Transverse colon (tissue), 4 donors: ENCODE measurements around the gene AFTPH. TPM values are rescaled to one million over a fixed set of nuclear protein-coding genes. Genes with fewer than 3 reads are reported as not detected.

ENCODE experiments used
- DNase-seq: peaks from one replicate; pipeline ENCODE4 v3.0.0-alpha.2; 2019
- H3K27ac ChIP-seq, 4 donors: fragments of 200-600 bp; sonication (generic); 2 replicates each; pipeline ENCODE4 v1.5.1; 2016 to 2018; ENCODE audit warnings: inconsistent platforms in 4 of 4
- H3K27me3 ChIP-seq: fragments of 200-600 bp; sonication (generic); 2 replicates; pipeline ENCODE4 v1.5.1; 2017; ENCODE audit warnings: inconsistent platforms
- H3K36me3 ChIP-seq, 4 donors: fragments of 200-600 bp; sonication (generic); 2 replicates each; pipeline ENCODE4 v1.5.1; 2017 to 2019; ENCODE audit warnings: inconsistent platforms in 4 of 4
- H3K4me1 ChIP-seq, 4 donors: fragments of 200-600 bp; sonication (generic); 2 replicates each; pipeline ENCODE4 v1.5.1; 2017 to 2020; ENCODE audit warnings: inconsistent platforms in 4 of 4
- H3K4me3 ChIP-seq, 4 donors: fragments of 200-600 bp; sonication (generic); 1 replicate in 1 of 4; 2 replicates in 3 of 4; pipeline versions ENCODE4 v1.5.1 to v1.6.1; 2017 to 2019; ENCODE audit warnings: inconsistent platforms in 4 of 4
- H3K9me3 ChIP-seq, 2 donors: fragments of 200-600 bp; sonication (generic); 2 replicates each; pipeline ENCODE4 v1.5.1; 2017 to 2019; ENCODE audit warnings: inconsistent platforms in 2 of 2
- EP300 ChIP-seq: sonication (generic); formaldehyde crosslinking; IDR thresholded peaks from one replicate; pipeline ENCODE4 v1.6.1; 2017; ENCODE audit warnings: antibody characterized with exemption, low read depth
- POLR2A ChIP-seq: fragments of 450-650 bp; IDR thresholded peaks from one replicate; pipeline ENCODE4 v1.6.1; 2016; ENCODE audit warnings: antibody characterized with exemption, mild to moderate bottlenecking, moderate library complexity
- POLR2AphosphoS5 ChIP-seq, 3 donors: sonication (generic); formaldehyde crosslinking; IDR thresholded peaks; one replicate each; pipeline ENCODE4 v1.6.1; 2016; ENCODE audit warnings: antibody characterized with exemption in 3 of 3
- WGBS, 2 donors: methylation state at CpG; one replicate each; pipeline ENCODE4 v1.1.5; 2018; ENCODE audit warnings: low coverage in 1 of 2; 5-methylcytosine and 5-hydroxymethylcytosine counted together
- in situ Hi-C, 4 donors: fragments of 200-750 bp; cut with MboI; loops; one replicate each; pipeline versions ENCODE4 v1.15.0 to v1.15.1; 2017; ENCODE audit warnings: low sequenced_read_pairs in 3 of 4, low pct_ligation_motif_present in 1 of 4, low pct_unique_long_range_greater_than_20kb in 1 of 4
- intact Hi-C: fragments of 100-400 bp; cut with DNase I; formaldehyde crosslinking; loops from one replicate; pipeline ENCODE4 v1.15.1; 2023; ENCODE audit warnings: low total_unique reads
- total RNA-seq, 4 donors: library from RNA; depleted of rRNA; stranded (reverse); fragments of >200 nt; gene quantifications; one replicate each; pipeline ENCODE4 v1.1.0, GENCODE V29; 2016
- TF ChIP-seq, protein P1 (sequence below), 5 experiments: fragments of 200-600 bp in 3 of 5; fragments of 450-650 bp in 2 of 5; sonication (generic) in 3 of 5; IDR thresholded peaks; 1 replicate in 2 of 5; 2 replicates in 3 of 5; pipeline ENCODE4 v1.5.1; 2016 to 2017; ENCODE audit warnings: antibody characterized with exemption in 5 of 5, inconsistent platforms in 3 of 5, mild to moderate bottlenecking in 2 of 5, moderate library complexity in 1 of 5

Gene AFTPH
- total RNA-seq, 4 donors from 2014 or later = 42.3 to 123 (median 70.2) TPM

DNA sequence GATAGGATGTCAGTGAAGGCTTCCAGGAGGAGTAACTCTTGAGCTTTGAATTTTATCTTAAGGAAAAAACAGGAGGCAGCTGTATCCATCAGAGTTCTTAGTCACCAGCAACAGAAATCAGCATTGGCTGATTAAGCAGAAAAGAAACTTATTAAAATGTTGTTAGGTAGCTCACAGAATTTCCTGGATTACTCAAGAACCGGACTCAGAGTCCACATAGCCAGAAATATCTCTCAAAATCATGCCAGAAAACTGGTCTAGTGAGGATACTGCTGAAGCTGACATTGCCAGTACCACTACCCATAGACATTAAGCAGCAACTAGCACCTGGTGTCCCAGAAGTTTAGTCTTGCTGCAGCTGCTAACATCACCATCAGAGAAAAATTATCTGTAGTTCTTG lies 10.1 kb upstream of the AFTPH start:
- in situ Hi-C loops = loop anchor here in 1 of 4 donors (10.0 kb wide), 1 partner anchor 51 kb away; no protein-coding TSS in a partner anchor
- Histone ChIP-seq H3K4me3 (no peak overlapping the region), H3K27ac (no peak overlapping the region), H3K27me3 (no peaks in the 10 kb centered on the region), H3K36me3 (no peaks in the 10 kb centered on the region), H3K9me3 (no peaks in the 10 kb centered on the region), H3K4me1 (no peaks in the 10 kb centered on the region)
- intact Hi-C loops = no loop called here
- 43 to 48% methylated on average over 1 of the region's 1 CpG for WGBS, 2 donors
- TF ChIP-seq POLR2AphosphoS5 (IDR thresholded peaks at IDR 0.05) (no peak), EP300 (no peak), POLR2A (no peak)
- TF ChIP-seq, protein P1, sequence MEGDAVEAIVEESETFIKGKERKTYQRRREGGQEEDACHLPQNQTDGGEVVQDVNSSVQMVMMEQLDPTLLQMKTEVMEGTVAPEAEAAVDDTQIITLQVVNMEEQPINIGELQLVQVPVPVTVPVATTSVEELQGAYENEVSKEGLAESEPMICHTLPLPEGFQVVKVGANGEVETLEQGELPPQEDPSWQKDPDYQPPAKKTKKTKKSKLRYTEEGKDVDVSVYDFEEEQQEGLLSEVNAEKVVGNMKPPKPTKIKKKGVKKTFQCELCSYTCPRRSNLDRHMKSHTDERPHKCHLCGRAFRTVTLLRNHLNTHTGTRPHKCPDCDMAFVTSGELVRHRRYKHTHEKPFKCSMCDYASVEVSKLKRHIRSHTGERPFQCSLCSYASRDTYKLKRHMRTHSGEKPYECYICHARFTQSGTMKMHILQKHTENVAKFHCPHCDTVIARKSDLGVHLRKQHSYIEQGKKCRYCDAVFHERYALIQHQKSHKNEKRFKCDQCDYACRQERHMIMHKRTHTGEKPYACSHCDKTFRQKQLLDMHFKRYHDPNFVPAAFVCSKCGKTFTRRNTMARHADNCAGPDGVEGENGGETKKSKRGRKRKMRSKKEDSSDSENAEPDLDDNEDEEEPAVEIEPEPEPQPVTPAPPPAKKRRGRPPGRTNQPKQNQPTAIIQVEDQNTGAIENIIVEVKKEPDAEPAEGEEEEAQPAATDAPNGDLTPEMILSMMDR (IDR thresholded peaks at IDR 0.05) = no peak
- DNase-seq = no peak

DNA sequence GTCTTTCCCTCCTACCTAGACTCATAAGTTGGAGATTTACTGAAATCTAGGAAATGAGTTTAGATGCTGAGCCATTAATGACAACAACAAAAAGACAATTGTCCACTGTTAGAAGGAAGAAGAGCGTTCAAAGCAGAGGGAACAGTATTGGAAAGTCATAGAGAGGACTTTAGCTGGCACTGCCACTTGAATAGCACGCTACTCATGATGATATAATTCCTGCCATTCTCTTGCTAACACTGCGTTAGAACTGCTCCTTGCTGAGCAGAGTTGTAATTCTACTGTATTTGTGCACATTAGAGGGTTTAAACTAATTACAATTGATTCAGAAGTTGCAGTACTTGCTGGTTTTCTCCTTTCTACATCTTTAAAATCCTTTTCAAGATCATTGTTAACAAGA lies 9.0 kb upstream of the AFTPH start:
- H3K27me3 ChIP-seq = no peaks in the 10 kb centered on the region
- TF ChIP-seq, protein P1 (IDR thresholded peaks at IDR 0.05) = no peak
- TF ChIP-seq POLR2A (no peak), POLR2AphosphoS5 (IDR thresholded peaks at IDR 0.05) (no peak), EP300 (no peak)
- H3K4me1 ChIP-seq = no peaks in the 10 kb centered on the region
- WGBS, 2 donors = 81 to 85% methylated on average over 3 of the region's 3 CpGs
- no peak overlapping the region for H3K27ac ChIP-seq
- DNase-seq = no peak
- H3K9me3 ChIP-seq = no peaks in the 10 kb centered on the region
- intact Hi-C loops = no loop called here
- in situ Hi-C loops = loop anchor here in 1 of 4 donors (10.0 kb wide), 1 partner anchor 50 kb away; no protein-coding TSS in a partner anchor
- H3K4me3 ChIP-seq = no peak overlapping the region
- H3K36me3 ChIP-seq = no peaks in the 10 kb centered on the region

DNA sequence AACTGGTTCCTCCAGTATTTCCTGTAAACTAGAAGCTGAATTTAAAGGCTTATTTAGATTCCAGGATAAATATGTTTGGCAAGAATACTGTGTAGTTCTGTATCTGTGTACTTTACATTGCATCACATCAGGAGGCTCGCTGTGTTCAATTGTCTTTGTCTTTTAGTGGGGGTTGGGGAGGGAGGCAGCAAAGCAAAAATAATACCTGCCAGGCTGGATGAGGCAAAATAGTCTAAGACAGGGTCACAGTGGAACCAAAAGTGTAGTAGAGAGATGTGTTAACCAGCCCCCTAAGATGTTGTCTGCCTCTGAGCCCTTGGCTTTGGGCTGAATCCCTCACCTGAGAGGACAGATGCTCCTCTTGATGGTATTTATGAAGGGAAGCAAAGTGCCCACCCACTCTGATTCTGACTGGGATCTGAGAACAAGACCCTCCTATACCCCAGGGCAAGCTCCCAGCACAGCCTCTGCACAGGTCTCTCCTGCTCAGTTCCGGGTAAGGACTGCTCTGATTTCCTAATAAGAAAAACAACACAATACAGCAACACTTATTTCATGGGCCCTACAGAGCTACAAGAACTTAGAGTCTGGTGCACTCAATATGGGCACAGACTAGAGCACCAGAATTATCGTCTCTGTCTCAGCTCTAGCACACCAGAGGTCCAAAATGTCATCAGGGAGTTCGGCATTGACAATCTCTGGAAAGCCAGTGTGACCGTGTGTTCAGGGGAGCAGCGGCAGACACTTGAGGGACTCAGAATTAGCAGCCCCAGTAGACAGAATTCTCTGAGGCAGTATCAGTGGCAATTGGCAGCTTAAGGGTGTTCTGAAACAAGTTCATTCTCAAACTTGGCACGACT lies 7.2 kb upstream of the AFTPH start:
- Histone ChIP-seq H3K4me1 (no peaks in the 10 kb centered on the region), H3K36me3 (no peaks in the 10 kb centered on the region), H3K4me3 (no peak overlapping the region), H3K27ac (no peak overlapping the region), H3K9me3 (no peaks in the 10 kb centered on the region), H3K27me3 (no peaks in the 10 kb centered on the region)
- DNase-seq = no peak
- in situ Hi-C loops (loop anchor here in 1 of 4 donors (10.0 kb wide), 1 partner anchor 48 kb away; no protein-coding TSS in a partner anchor), intact Hi-C loops (no loop called here)
- no peak for TF ChIP-seq POLR2A
- TF ChIP-seq EP300 = no peak
- TF ChIP-seq, protein P1 (IDR thresholded peaks at IDR 0.05) = no peak
- no peak for TF ChIP-seq POLR2AphosphoS5 (IDR thresholded peaks at IDR 0.05)
- WGBS, 2 donors = 71 to 81% methylated on average over 1 to 7 of the region's 7 CpGs

DNA sequence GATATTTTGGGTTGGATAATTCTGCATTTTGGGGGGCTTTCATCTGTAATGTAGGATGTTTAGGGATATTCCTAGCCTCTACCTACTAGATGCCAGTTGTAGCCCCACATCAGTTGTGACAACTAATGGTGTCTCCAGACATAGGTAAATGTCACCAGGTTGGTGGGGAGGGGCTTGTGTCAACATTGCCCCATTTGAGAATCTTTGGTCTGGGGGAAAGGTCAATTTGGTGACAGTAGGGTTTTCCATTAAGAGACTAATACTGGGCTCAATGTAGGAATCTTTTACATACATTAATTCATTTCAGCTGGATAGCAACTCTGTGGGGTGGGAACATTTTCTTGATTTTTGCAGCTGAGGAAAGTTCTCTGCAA lies 6.6 kb upstream of the AFTPH start:
- intact Hi-C loops = no loop called here
- Histone ChIP-seq H3K27ac (no peak overlapping the region), H3K9me3 (no peaks in the 10 kb centered on the region), H3K4me3 (no peak overlapping the region), H3K27me3 (no peaks in the 10 kb centered on the region), H3K4me1 (peaks cover 0 to 2% (median 0%) of the 10 kb centered on the region in 4 donors), H3K36me3 (no peaks in the 10 kb centered on the region)
- TF ChIP-seq, protein P1 (IDR thresholded peaks at IDR 0.05) = no peak
- TF ChIP-seq POLR2A (no peak), EP300 (no peak), POLR2AphosphoS5 (IDR thresholded peaks at IDR 0.05) (no peak)
- no peak for DNase-seq
- in situ Hi-C loops = loop anchor here in 1 of 4 donors (10.0 kb wide), 1 partner anchor 47 kb away; no protein-coding TSS in a partner anchor
